GM13977 (cell line): ENCODE results near the gene CA9.

Experiments
- DNase-seq: peaks from one replicate; pipeline ENCODE4 v3.0.0; 2012; ENCODE audit warnings: low spot score
- in situ Hi-C: fragments of 300-500 bp; cut with MboI; formaldehyde crosslinking; loops from one replicate; pipeline ENCODE4 v1.12.0; 2022; ENCODE audit warnings: low sequenced_read_pairs, low pct_unique_long_range_greater_than_20kb, mixed read lengths, inconsistent platforms; ENCODE audit not compliant: unreplicated experiment
- TF ChIP-seq, protein P1 (sequence below): IDR thresholded peaks from 2 replicates; pipeline ENCODE4 v1.5.1; 2012; ENCODE audit warnings: mild to moderate bottlenecking, control low read depth; ENCODE audit not compliant: insufficient read depth; ENCODE audit errors: extremely low read depth, missing control alignments

CA9 gene

DNA sequence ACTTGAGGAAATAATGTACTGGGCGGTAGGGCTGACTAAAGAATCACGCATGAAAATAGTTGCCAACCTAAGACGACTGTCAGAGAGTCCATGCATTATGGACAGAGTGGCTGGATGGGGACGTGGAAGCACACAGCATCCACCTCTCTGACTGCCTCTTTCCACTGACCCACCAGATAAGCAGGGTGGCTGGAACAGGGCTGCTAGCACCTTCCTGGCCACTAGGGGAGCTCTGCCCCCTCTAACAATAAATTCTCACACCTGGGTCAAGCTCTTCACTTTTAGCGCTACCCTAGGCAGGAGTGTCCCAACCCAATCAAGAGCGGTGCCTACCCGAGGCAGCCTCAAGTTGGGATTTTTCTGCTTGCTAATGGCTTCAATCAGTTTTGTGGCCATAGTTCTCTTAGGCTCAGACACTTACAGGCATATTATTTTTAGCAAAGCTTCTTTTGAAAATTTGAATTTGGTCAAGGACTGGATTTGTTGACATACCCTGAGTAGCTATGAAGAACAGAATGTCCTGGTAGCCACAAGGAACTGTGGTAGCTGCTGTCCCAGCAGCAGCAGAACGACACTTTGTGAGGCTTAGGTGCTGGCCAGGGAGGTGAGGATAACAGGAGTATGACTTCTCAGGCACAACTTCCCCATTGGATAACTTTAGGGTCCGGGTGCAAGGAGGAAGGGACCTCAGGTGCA, 22.9 kb downstream of the CA9 start:
- TF ChIP-seq, protein P1, sequence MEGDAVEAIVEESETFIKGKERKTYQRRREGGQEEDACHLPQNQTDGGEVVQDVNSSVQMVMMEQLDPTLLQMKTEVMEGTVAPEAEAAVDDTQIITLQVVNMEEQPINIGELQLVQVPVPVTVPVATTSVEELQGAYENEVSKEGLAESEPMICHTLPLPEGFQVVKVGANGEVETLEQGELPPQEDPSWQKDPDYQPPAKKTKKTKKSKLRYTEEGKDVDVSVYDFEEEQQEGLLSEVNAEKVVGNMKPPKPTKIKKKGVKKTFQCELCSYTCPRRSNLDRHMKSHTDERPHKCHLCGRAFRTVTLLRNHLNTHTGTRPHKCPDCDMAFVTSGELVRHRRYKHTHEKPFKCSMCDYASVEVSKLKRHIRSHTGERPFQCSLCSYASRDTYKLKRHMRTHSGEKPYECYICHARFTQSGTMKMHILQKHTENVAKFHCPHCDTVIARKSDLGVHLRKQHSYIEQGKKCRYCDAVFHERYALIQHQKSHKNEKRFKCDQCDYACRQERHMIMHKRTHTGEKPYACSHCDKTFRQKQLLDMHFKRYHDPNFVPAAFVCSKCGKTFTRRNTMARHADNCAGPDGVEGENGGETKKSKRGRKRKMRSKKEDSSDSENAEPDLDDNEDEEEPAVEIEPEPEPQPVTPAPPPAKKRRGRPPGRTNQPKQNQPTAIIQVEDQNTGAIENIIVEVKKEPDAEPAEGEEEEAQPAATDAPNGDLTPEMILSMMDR: peak; percentile 94
- peak; percentile 83 for DNase-seq
- in situ Hi-C loops: no loop called here

DNA sequence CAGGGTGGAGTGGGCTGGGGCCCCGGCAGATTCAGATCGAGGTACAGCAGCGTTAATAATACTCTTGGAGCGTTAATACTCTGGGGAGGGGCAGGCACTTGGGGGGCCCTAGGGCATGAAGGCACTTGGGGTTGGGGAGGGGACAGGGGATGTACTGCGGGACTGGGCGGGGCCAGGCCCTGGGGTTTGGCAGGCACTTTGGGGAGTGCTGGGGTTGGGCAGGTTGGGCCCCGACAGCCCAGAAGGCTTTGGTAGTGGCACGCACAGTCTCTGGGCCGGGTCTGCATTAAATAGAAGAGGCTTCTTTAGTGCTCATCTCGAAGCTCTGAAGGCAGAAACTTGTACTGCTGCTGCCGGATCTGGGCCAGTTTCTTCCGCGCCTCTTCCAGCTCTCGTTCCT, 23.8 kb downstream of the CA9 start:
- no peak for DNase-seq
- in situ Hi-C loops: no loop called here
- TF ChIP-seq, protein P1: no peak

DNA sequence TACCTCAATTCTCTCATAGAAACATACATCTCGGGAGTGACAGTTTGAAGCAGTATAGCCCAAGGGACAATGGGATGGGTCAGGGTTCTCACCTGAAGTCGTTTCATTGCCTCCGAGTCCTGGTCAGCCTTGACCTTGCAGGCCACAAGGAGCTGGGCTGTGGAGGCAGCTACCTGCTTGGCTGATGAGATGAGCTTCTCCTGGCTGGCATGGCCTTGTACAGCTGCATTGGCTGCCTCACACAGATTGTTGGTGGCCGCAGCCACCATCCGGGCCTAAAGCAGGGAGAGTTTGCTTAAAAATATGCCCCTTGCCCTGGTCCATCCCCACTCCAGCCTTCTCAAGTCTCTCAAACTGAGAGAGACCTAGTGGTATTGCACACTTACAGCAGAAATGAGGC, 24.5 kb downstream of the CA9 start:
- TF ChIP-seq, protein P1: no peak
- in situ Hi-C loops: no loop called here
- no peak for DNase-seq

DNA sequence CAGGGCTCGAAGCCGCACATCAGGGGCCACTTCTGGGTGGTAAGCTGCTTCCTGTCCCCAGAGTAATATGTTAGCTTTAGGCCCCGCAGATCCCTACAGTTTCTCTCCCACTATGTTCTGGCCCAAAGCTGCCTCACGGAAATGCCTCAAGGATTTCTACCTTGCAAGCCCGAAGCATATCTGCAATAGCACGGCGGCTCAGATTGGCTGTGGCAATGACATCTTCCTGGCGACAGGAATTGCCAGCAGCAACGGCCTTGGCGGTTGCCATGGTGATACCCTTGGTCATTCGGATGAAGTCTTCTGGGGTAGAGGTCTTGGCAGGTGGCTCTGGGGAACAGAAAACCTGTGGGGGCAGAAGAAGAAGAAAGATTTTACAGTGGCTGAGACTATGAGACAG, 26.3 kb downstream of the CA9 start:
- TF ChIP-seq, protein P1: no peak
- DNase-seq: no peak
- in situ Hi-C loops: no loop called here

DNA sequence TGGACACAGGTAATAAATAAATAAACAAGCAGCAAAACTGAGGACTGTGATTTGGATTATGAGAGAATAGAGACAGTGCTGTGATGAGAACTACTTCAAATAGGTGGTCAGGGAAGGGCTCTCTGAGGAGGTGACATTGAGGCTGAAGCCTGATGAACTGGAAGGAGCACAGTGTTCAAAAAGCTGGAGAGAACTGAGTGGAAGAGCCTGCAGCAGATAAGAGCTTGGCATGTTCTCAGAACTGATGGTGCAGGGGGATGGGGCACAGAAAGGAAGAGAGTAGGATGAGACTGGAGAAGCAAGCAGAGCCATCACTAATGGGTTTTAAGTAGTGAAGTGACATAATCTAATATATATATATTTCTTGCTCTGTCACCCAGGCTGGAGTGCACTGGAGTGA, 27.2 kb downstream of the CA9 start:
- TF ChIP-seq, protein P1: no peak
- in situ Hi-C loops: no loop called here
- no peak for DNase-seq

DNA sequence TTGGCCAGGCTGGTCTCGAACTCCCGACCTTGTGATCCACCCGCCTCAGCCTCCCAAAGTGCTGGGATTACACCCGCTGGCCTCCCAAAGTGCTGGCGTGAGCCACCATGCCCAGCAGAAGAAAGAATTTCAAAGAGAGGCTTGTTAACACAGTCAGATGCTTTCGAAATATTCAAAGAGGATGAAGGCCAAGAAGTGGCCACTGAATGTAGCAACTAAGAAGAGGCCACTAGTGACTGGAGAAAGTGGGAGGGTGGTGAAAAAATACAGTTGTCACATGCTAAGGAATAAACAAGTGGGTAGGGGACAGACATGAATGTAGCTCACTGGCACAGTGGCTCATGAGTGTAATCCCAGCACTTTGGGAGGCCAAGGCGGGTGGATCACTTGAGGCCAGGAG, 29.0 kb downstream of the CA9 start:
- in situ Hi-C loops: no loop called here
- DNase-seq: no peak
- TF ChIP-seq, protein P1: no peak
